Activated CD4-positive, alpha-beta T cell treated with anti-CD3 and anti-CD28 coated beads for 1 hour (primary cell): ENCODE data around the gene CKLF.
"Not testable (repeated sequence)": the region's sequence is repeated elsewhere in the genome, so short reads cannot be mapped to it uniquely, and the experiment has no call there.

Source experiments
- DNase-seq: peaks from one replicate; pipeline ENCODE4 v3.0.0-alpha.2; 2020

Gene CKLF

DNA sequence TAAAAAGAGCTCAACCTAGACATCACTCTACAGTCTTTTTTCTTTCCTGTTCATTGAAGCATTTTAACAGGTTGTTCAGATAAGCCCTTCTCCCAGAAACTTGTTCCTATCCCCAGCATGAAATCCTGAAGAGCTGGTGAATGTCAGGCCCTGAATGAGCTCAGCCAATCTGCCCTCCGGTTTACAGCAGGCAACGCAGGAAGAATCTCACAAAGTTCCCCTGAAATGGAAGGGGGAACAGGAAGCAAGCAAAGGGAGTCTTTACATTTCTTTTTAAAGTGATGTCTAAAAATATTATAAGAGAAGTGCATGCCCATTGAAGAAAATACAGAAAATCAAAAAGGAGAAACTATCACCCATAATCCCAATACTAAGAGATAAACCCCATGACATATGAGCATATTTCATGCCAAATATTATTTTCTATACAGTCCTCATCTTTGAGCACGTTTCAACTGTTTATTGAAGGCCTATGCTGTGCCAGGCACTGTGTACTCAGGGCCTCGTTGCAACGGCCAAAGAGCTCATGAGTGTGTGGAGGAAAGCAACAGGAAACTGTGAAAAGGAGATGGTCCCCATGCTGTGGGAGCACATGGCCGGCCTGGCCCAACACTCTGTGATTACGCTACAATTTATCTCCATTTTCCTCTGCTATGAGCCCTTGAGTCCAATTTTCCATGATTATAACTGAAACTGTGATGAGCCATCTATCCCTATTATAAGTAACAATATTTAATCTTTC is 8.2 kb upstream of the CKLF start:
- DNase-seq = no peak

- no peak for DNase-seq
These were observed 5.0 kb upstream of the CKLF start for GRCh38 chr16:66547101-66547989.

- no peak for DNase-seq
These were observed 4.3 kb upstream of the CKLF start for GRCh38 chr16:66548068-66548467.

DNA sequence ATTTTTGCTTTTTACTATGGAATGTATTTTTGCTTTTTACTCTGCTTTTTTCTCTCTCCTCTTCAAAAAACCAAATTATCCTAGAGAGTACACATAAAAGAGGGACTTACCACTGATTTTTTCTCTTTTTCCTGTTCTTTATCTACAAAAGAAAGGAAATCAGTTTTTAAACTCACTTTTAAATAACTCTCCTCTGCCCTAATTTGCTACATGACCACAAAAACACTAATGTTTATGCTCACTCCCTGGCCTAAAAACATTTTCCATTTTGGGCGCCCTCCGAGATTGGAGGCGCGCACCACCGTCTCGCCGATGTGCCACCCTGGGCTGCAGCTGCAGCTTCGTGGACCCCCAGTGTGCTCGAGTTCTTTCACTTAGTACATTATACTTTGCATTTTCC is 3.5 kb upstream of the CKLF start:
- no peak for DNase-seq

GRCh38 chr16:66549284-66550131 is 2.9 kb upstream of the CKLF start, which contains the start of gene TK2:
Gene TK2 (minus strand): TSS chr16:66550122. CDS start chr16:66550061, 61 bp downstream.
- DNase-seq = peak; percentile 28

GRCh38 chr16:66551348-66551759 is 1.0 kb upstream of the CKLF start:
- peak; percentile 35 for DNase-seq

DNA sequence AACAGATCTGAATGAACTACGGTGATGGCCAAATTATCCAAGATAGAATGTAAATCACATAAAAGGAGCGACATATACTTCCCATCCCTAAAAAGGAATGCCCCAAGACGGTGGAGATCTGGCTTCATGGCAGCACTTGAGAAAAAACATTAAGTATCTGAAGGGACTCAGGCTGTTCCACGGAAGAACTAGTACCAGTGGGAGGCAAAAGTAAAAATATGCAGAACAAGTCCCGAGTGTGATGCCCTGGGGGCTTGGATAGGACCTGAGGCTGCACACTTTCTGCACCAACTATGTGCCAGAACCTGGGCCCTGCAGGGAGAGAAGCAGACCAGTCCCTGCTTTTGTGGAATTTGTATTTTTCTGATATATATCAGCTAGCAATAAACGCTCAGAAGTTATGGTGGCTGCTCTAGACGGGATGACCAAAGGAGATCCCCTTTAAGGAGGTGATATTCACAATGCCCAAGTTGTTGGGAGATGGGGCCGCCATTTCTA is 539 bp upstream of the CKLF start:
- DNase-seq = no peak

- no peak for DNase-seq
These were observed 847 bp downstream of the CKLF start for GRCh38 chr16:66553223-66553622.

DNA sequence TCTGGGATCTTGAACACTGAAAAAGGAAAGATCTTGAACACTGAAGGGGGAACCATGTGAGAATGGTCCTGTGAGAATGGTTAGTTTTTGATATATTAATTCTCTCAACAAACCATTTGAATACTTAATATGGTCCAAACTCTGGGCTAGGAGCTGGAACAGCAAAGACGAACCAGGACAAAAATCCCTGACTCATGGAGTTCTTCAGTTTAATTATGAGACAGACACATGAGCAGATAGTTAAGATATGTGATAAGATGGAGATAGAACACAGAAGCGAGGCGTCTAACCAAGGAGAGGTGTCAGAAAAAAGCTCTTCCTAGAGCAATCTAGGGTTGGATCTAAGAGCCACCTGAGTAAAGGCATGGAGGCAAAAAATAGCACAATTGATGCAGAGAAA is 1.6 kb downstream of the CKLF start:
- DNase-seq = no peak

GRCh38 chr16:66554495-66554894 is 2.1 kb downstream of the CKLF start:
- DNase-seq = no peak

DNA sequence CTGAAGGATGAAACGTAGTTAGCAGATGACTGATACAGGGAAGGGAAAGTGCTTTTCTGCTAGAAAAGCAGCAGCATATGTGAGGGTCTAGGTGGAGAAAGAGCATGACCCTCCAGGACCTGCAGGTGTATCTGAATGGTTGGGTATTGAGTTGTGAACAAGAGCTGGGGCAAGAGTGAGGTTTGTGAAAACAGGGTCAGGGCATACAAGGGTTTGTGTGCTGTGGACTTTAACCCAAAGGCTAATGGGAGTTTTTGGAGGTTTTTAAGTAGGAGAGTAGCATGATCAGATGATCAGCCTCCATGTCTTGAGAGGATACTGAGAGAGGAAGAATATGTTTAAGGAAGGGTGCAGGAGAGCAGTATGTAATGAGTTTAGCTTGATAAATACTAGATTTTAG is 7.7 kb downstream of the CKLF start:
- no peak for DNase-seq

DNA sequence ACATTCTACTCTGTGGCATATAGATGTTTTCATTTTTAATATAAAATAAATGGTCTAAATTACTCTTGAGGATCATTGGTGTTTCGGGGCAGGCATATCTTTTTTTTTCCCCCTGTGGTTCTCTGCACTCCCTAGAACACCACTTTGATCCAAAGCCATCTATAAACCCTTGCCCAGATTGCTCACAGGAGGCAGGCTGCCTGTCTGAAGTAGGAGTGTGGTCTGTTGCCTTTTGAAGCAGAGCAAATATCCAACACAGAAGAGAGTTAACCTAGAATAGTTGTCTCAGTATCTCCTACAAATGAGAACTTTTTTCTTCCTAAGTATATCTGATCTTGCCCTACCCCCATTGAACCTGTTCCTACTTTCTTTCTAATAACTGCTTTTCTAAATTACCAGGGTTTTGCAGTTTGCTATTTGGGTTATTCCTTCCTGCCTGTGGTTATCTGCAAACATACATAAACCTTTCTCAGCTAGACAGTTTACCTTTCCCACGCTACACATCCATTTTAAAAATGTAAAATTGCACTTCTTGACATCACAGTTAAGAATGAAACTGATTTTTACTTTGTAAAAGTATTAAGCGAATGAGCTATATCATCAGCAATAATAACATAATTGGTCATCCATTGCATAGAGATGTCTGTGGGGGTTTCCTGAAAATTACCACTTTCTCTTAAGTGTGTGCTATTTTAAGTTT is 9.2 kb downstream of the CKLF start:
- no peak for DNase-seq

DNA sequence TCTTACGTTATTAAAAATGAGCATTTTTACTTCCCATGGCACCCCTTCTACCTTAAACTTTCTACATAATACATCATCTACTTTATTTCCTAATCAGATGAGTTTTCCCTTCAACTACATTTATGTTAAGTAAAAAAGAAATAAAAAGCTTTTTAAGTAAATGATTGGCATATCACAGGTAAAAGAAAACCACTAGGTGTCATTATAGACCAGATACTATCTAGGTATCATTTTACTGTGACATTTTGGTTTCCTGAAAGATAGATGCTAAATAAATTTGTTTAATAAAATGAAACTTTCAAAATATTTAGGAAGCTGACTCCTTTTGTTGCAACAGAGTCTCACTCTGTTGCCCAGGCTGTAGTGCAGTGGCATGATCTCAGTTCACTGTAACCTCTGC is 10.0 kb downstream of the CKLF start:
- no peak for DNase-seq

DNA sequence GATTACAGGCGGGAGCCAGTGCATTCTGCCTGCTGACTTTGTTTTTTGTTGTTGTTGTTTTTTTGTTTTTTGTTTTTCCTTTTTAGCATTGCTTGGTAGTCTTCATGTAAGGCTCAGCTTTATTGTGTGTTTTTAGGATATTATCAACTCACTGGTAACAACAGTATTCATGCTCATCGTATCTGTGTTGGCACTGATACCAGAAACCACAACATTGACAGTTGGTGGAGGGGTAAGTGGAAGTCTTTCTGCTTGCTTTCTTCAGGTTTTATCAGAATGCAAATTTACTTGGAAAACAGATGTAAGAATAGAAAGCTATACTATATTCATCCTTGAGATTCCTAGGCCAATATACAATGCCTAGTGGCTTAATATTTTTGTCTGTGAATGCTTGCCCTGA is 10.6 kb downstream of the CKLF start:
- DNase-seq = no peak

GRCh38 chr16:66563574-66564334 is 11.4 kb downstream of the CKLF start:
- DNase-seq = no peak

- no peak for DNase-seq
These were observed 13.9 kb downstream of the CKLF start, which contains the start of gene CMTM1 for GRCh38 chr16:66566051-66566901. Gene CMTM1 (plus strand): TSS chr16:66566439. CDS start chr16:66566514, 75 bp downstream.

- not testable (repeated sequence) for DNase-seq
These were observed 14.9 kb downstream of the CKLF start for GRCh38 chr16:66567270-66567669.

DNA sequence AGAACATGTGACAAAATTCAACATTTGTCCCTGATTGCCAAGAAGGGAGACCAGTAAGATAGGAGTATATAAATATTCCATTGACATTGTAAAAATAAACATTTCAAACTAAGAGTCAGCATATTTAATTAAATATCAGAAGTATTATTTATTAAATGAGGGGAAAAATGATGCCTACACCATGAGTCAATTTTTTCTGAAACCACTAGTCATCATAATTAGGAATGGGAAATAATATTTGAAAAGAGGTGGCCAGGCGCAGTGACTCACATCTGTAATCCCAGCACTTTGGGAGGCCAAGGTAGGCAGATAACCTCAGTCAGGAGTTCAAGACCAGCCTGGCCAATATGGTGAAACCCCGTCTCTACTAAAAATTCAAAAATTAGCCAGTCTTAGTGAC is 16.0 kb downstream of the CKLF start:
- DNase-seq = no peak

- no peak for DNase-seq
These were observed 16.8 kb downstream of the CKLF start for GRCh38 chr16:66569131-66569530.

DNA sequence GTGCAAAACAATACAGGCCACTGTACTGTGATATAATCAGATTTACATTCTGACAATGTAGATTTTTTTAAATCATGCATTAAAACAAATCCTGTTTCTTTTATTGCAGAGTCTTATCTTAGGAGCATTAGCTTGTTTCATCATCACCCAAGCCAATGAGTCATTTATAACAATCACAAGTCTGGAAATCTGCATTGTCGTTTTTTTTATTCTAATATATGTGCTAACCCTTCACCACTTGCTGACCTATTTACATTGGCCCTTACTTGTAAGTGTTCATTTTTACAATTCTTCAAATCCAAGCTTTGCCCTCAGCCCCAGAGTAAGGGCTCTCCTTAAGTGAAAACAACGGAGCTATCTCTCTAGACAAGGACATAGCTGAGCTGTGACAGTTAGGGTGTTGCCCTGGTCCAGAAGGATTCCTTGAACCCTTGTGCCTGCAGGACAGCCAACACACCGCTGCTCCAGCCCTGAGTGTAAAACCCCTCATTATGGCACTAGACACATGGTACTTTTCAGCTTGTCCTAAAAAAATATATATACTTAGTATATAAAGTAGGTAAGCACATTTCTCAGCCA is 17.5 kb downstream of the CKLF start:
- no peak for DNase-seq
